K562 (cell line): ENCODE results near the gene CDK1. TPM values are rescaled to one million over a fixed set of nuclear protein-coding genes. Genes with fewer than 3 reads are reported as not detected.

ENCODE experiments used
- ATF1 ChIP-seq, 2 experiments: fragments of 450-650 bp in 1 of 2; IDR thresholded peaks; 2 replicates each; pipeline ENCODE4 v1.6.1; 2016; ENCODE audit warnings: missing compliant biosample characterization in 1 of 2, missing genetic modification characterization in 1 of 2
- CC2D1A ChIP-seq: fragments of 450-650 bp; IDR thresholded peaks from 2 replicates; pipeline ENCODE4 v1.6.1; 2017; ENCODE audit warnings: mild to moderate bottlenecking
- CHD1 ChIP-seq: fragments of 200-600 bp; sonication (generic); IDR thresholded peaks from one replicate; pipeline ENCODE4 v1.6.1; 2012; ENCODE audit warnings: mild to moderate bottlenecking, moderate library complexity, low read length, inconsistent platforms
- E2F6 ChIP-seq, 2 experiments: IDR thresholded peaks; 2 replicates each; pipeline ENCODE4 v1.6.1; 2011; ENCODE audit warnings: borderline replicate concordance in 1 of 2, control low read depth in 1 of 2, low read depth in 1 of 2, low read length in 1 of 2, mild to moderate bottlenecking in 1 of 2, mixed read lengths in 1 of 2, moderate library complexity in 1 of 2; ENCODE audit not compliant: insufficient read depth in 1 of 2, insufficient read length in 1 of 2, poor library complexity in 1 of 2, severe bottlenecking in 1 of 2; ENCODE audit errors: extremely low read depth in 1 of 2
- HNRNPL ChIP-seq: fragments of 200-400 bp; formaldehyde crosslinking; IDR thresholded peaks from 2 replicates; pipeline ENCODE4 v1.6.1; 2017; ENCODE audit warnings: low read depth, mild to moderate bottlenecking, low read length
- JUND ChIP-seq, 2 experiments: IDR thresholded peaks; 2 replicates in 1 of 2; 3 replicates in 1 of 2; pipeline ENCODE4 v1.6.1; 2011; ENCODE audit warnings: borderline replicate concordance in 2 of 2, low read depth in 2 of 2, low read length in 2 of 2, improper control_type of control experiment in 1 of 2, missing biosample characterization in 1 of 2, missing genetic modification characterization in 1 of 2, missing genetic modification reagents in 1 of 2
- KDM1A ChIP-seq, 2 experiments: fragments of 450-650 bp; IDR thresholded peaks; 2 replicates each; pipeline ENCODE4 v1.6.1; 2016; ENCODE audit warnings: mild to moderate bottlenecking in 2 of 2
- MTA3 ChIP-seq: fragments of 450-650 bp; formaldehyde crosslinking; IDR thresholded peaks from 2 replicates; pipeline ENCODE4 v1.6.1; 2017; ENCODE audit warnings: mild to moderate bottlenecking, borderline replicate concordance
- MXI1 ChIP-seq: IDR thresholded peaks from 2 replicates; pipeline ENCODE4 v1.6.1; 2011; ENCODE audit warnings: low read depth, mild to moderate bottlenecking, improper control_type of control experiment, low read length
- NFE2 ChIP-seq: IDR thresholded peaks from 2 replicates; pipeline ENCODE4 v1.6.1; 2014; ENCODE audit warnings: antibody characterized with exemption, low read depth
- SOX6 ChIP-seq: fragments of 450-650 bp; IDR thresholded peaks from 2 replicates; pipeline ENCODE4 v1.6.1; 2014; ENCODE audit warnings: mild to moderate bottlenecking
- TBL1XR1 ChIP-seq, 2 experiments: IDR thresholded peaks; 2 replicates each; pipeline ENCODE4 v1.6.1; 2012; ENCODE audit warnings: improper control_type of control experiment in 2 of 2, low read length in 2 of 2, mild to moderate bottlenecking in 1 of 2
- ZEB2 ChIP-seq: fragments of 450-650 bp; IDR thresholded peaks from 2 replicates; pipeline ENCODE4 v1.6.1; 2016
- ZNF12 ChIP-seq: sonication (generic); formaldehyde crosslinking; IDR thresholded peaks from 2 replicates; pipeline ENCODE4 v1.4.0; 2020; ENCODE audit warnings: mild to moderate bottlenecking, missing genetic modification reagents
- polyA plus RNA-seq, 8 experiments: library from polyadenylated mRNA; depleted of rRNA in 4 of 8; stranded (reverse) in 5 of 8; unstranded in 3 of 8; fragments of >200 nt; fragmentation: Nextera tagmentation in 2 of 8; fragmentation: Illumina TruSeq in 1 of 8; extraction: Ambion mirVana in 2 of 8; extraction: Trizol in 1 of 8; gene quantifications; 2 replicates each; pipeline versions ENCODE4 v1.2.1 to v1.2.3, GENCODE V29; 2011 to 2014; ENCODE audit warnings: inconsistent platforms in 1 of 8, missing spikeins in 1 of 8
- total RNA-seq, 7 experiments: library from RNA; depleted of rRNA in 6 of 7; stranded (reverse); fragments of >200 nt in 6 of 7; fragmentation: Illumina TruSeq in 2 of 7; extraction: Trizol in 2 of 7; gene quantifications; 2 replicates each; pipeline versions ENCODE4 v1.2.1 to v1.2.3, GENCODE V29; 2011 to 2021; ENCODE audit warnings: low replicate concordance in 1 of 7
- TF ChIP-seq, protein P1 (sequence below), 2 experiments: fragments of 450-650 bp; IDR thresholded peaks; 2 replicates each; pipeline ENCODE4 v1.6.1; 2018; ENCODE audit warnings: mild to moderate bottlenecking in 2 of 2, low read depth in 1 of 2; ENCODE audit not compliant: partially characterized antibody in 2 of 2
- TF ChIP-seq, protein P2 (sequence below): IDR thresholded peaks from 2 replicates; pipeline ENCODE4 v1.6.1; 2016; ENCODE audit warnings: missing genetic modification characterization, missing compliant biosample characterization
- TF ChIP-seq, protein P3 (sequence below): sonication (generic); formaldehyde crosslinking; IDR thresholded peaks from 2 replicates; pipeline ENCODE4 v1.8.0; 2022; ENCODE audit warnings: mild to moderate bottlenecking, missing genetic modification reagents

Gene CDK1
- total and polyA plus RNA-seq, 9 of the 15 experiments (the other 6 are each of a cell fraction or from before 2014, with no cell fraction given), result 156 to 685 (median 236) TPM

- no peak for TF ChIP-seq ZNF12 (CRISPR knock-in tag)
- TF ChIP-seq, protein P1, sequence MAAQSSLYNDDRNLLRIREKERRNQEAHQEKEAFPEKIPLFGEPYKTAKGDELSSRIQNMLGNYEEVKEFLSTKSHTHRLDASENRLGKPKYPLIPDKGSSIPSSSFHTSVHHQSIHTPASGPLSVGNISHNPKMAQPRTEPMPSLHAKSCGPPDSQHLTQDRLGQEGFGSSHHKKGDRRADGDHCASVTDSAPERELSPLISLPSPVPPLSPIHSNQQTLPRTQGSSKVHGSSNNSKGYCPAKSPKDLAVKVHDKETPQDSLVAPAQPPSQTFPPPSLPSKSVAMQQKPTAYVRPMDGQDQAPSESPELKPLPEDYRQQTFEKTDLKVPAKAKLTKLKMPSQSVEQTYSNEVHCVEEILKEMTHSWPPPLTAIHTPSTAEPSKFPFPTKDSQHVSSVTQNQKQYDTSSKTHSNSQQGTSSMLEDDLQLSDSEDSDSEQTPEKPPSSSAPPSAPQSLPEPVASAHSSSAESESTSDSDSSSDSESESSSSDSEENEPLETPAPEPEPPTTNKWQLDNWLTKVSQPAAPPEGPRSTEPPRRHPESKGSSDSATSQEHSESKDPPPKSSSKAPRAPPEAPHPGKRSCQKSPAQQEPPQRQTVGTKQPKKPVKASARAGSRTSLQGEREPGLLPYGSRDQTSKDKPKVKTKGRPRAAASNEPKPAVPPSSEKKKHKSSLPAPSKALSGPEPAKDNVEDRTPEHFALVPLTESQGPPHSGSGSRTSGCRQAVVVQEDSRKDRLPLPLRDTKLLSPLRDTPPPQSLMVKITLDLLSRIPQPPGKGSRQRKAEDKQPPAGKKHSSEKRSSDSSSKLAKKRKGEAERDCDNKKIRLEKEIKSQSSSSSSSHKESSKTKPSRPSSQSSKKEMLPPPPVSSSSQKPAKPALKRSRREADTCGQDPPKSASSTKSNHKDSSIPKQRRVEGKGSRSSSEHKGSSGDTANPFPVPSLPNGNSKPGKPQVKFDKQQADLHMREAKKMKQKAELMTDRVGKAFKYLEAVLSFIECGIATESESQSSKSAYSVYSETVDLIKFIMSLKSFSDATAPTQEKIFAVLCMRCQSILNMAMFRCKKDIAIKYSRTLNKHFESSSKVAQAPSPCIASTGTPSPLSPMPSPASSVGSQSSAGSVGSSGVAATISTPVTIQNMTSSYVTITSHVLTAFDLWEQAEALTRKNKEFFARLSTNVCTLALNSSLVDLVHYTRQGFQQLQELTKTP (IDR thresholded peaks at IDR 0.05; ENCODE audit: low read depth in 1 of 2, partially characterized antibody in 2 of 2), result peak in 1 of 2 experiments; percentile 43
- TF ChIP-seq JUND (IDR thresholded peaks at IDR 0.05; ENCODE audit: borderline replicate concordance, low read depth, low read length), result peak; percentile 83
- peak; percentile 80; the same call in 2 of the 3 replicates for TF ChIP-seq JUND (tag; IDR thresholded peaks at IDR 0.05; ENCODE audit: borderline replicate concordance, low read depth, low read length)
- TF ChIP-seq ATF1 (CRISPR knock-in tag; IDR thresholded peaks at IDR 0.05), result no peak
- TF ChIP-seq ATF1 (tag; IDR thresholded peaks at IDR 0.05), result peak; percentile 31; the same call in 1 of the 2 replicates
- TF ChIP-seq, protein P2, sequence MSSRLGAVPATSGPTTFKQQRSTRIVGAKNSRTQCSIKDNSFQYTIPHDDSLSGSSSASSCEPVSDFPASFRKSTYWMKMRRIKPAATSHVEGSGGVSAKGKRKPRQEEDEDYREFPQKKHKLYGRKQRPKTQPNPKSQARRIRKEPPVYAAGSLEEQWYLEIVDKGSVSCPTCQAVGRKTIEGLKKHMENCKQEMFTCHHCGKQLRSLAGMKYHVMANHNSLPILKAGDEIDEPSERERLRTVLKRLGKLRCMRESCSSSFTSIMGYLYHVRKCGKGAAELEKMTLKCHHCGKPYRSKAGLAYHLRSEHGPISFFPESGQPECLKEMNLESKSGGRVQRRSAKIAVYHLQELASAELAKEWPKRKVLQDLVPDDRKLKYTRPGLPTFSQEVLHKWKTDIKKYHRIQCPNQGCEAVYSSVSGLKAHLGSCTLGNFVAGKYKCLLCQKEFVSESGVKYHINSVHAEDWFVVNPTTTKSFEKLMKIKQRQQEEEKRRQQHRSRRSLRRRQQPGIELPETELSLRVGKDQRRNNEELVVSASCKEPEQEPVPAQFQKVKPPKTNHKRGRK (tag), result no peak
- no peak for TF ChIP-seq NFE2
- TF ChIP-seq SOX6, result peak; percentile 88
- peak; percentile 60 for TF ChIP-seq MTA3
- 0 out of 2 replicates have a peak, but pooled peaks have one; percentile 33 for TF ChIP-seq ZEB2
- TF ChIP-seq MXI1, result no peak
- TF ChIP-seq E2F6 (IDR thresholded peaks at IDR 0.05; ENCODE audit: borderline replicate concordance in 1 of 2, extremely low read depth in 1 of 2, insufficient read depth in 1 of 2, insufficient read length in 1 of 2, low read depth in 1 of 2, low read length in 1 of 2, poor library complexity in 1 of 2, severe bottlenecking in 1 of 2), result peak in 1 of 2 experiments; percentile 22
- TF ChIP-seq, protein P3, sequence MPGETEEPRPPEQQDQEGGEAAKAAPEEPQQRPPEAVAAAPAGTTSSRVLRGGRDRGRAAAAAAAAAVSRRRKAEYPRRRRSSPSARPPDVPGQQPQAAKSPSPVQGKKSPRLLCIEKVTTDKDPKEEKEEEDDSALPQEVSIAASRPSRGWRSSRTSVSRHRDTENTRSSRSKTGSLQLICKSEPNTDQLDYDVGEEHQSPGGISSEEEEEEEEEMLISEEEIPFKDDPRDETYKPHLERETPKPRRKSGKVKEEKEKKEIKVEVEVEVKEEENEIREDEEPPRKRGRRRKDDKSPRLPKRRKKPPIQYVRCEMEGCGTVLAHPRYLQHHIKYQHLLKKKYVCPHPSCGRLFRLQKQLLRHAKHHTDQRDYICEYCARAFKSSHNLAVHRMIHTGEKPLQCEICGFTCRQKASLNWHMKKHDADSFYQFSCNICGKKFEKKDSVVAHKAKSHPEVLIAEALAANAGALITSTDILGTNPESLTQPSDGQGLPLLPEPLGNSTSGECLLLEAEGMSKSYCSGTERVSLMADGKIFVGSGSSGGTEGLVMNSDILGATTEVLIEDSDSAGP, result no peak
- TF ChIP-seq CC2D1A, result 0 out of 2 replicates have a peak, but pooled peaks have one; percentile 68
- TF ChIP-seq TBL1XR1 (IDR thresholded peaks at IDR 0.05; ENCODE audit: low read length in 2 of 2), result peak; percentile 61 to 92; a peak in 3 of 4 replicates
- no peak for TF ChIP-seq HNRNPL
- peak in 1 of 2 experiments; percentile 52; a peak in 1 of 4 replicates for TF ChIP-seq KDM1A (IDR thresholded peaks at IDR 0.05)
- no peak for TF ChIP-seq CHD1
Observed at GRCh38 chr10:60827791-60828488, 49.7 kb downstream of the CDK1 start (continued).
